HepG2 (cell line): Measurements from ENCODE around the gene ZMYND10. TPM values are rescaled to one million over a fixed set of nuclear protein-coding genes. Genes with fewer than 3 reads are reported as not detected.

Experiments
- ATAC-seq: fragments of 200-7000 bp; cut with Tn5 transposase; 3 replicates; pipeline ENCODE4 v1.9.1; 2020; ENCODE audit warnings: mild to moderate bottlenecking, moderate library complexity
- BruUV-seq: library from RNA; stranded (reverse); fragments of 400-500 nt; replicated peaks from 2 replicates; lab custom pipeline; 2021; lab: Mats Ljungman, UMichigan
- CTCF ChIA-PET: fragments of 300-600 bp; formaldehyde crosslinking; extraction: SDS; loops from one replicate; lab custom pipeline; 2021; ENCODE audit warnings: low total read pairs, inconsistent platforms, low intra/inter-chr PET ratio; lab: Yijun Ruan, JAX
- POLR2A ChIA-PET: fragments of 350-600 bp; sonication (Branson Sonifier 250); formaldehyde crosslinking; loops from one replicate; lab custom pipeline; 2020; ENCODE audit warnings: antibody characterized with exemption, inconsistent platforms; lab: Yijun Ruan, JAX
- DNase-seq: peaks from one replicate; pipeline ENCODE4 v3.0.0-alpha.2; 2015; ENCODE audit warnings: low spot score
- FAIRE-seq: peaks from 3 replicates; lab custom pipeline; 2011; peaks lifted over from hg19 to GRCh38; lab: Jason Lieb, UNC
- H2AFZ ChIP-seq: one replicate; pipeline ENCODE4 v1.6.1; 2011; ENCODE audit warnings: low read length, inconsistent platforms
- H3K27ac ChIP-seq: fragments of 300-600 bp; 3 replicates; pipeline ENCODE4 v1.8.0; 2011; ENCODE audit warnings: mixed run types, mild to moderate bottlenecking, mixed read lengths, low read length, inconsistent platforms; ENCODE audit not compliant: insufficient read depth; ENCODE audit errors: extremely low read length
- H3K27me3 ChIP-seq, 2 experiments: fragments of 200-600 bp in 1 of 2; 2 replicates in 1 of 2; 3 replicates in 1 of 2; pipeline versions ENCODE4 v1.6.0 to v1.8.0; 2011; ENCODE audit warnings: low read length in 2 of 2, mild to moderate bottlenecking in 2 of 2, moderate library complexity in 2 of 2, inconsistent platforms in 1 of 2; ENCODE audit not compliant: insufficient read depth in 2 of 2, control insufficient read depth in 1 of 2
- H3K36me3 ChIP-seq, 2 experiments: fragments of 200-600 bp in 1 of 2; replicated peaks in 1 of 2; 2 replicates in 1 of 2; 3 replicates in 1 of 2; pipeline versions ENCODE4 v1.5.1 to v1.8.0; 2011; ENCODE audit warnings: low read length in 2 of 2, inconsistent platforms in 1 of 2; ENCODE audit not compliant: insufficient read depth in 2 of 2, control insufficient read depth in 1 of 2
- H3K4me1 ChIP-seq: 2 replicates; pipeline ENCODE4 v1.5.1; 2012; ENCODE audit warnings: low read length, inconsistent platforms; ENCODE audit not compliant: insufficient read depth
- H3K4me2 ChIP-seq: 2 replicates; pipeline ENCODE4 v1.6.0; 2011; ENCODE audit warnings: low read depth, low read length, inconsistent platforms
- H3K4me3 ChIP-seq, 3 experiments: fragments of 200-600 bp in 1 of 3; sonication (generic), shearing (Covaris generic) in 1 of 3; replicated peaks in 1 of 3; 2 replicates each; pipeline ENCODE4 v1.5.1; 2011 to 2016; ENCODE audit warnings: low read length in 3 of 3, inconsistent platforms in 2 of 3, low read depth in 2 of 3, mild to moderate bottlenecking in 2 of 3, control low read depth in 1 of 3, mixed read lengths in 1 of 3; ENCODE audit not compliant: insufficient read depth in 1 of 3
- H3K79me2 ChIP-seq: one replicate; pipeline ENCODE4 v1.6.1; 2011; ENCODE audit warnings: low read length, inconsistent platforms; ENCODE audit not compliant: insufficient read depth
- H3K9ac ChIP-seq: 2 replicates; pipeline ENCODE4 v1.6.0; 2011; ENCODE audit warnings: mild to moderate bottlenecking, low read depth, low read length, inconsistent platforms; ENCODE audit not compliant: insufficient read depth
- H3K9me3 ChIP-seq: 2 replicates; pipeline ENCODE4 v1.5.1; 2012; ENCODE audit warnings: mild to moderate bottlenecking, low read length
- H4K20me1 ChIP-seq: 2 replicates; pipeline ENCODE4 v1.6.0; 2011; ENCODE audit warnings: inconsistent platforms, mild to moderate bottlenecking, low read length, moderate library complexity; ENCODE audit not compliant: insufficient read depth
- CTCF ChIP-seq: sonication (generic); formaldehyde crosslinking; IDR thresholded peaks from 2 replicates; pipeline ENCODE4 v1.5.0; 2020; ENCODE audit warnings: mild to moderate bottlenecking, missing genetic modification reagents, moderate library complexity
- DRAP1 ChIP-seq: IDR thresholded peaks from 2 replicates; pipeline ENCODE4 v1.6.1; 2016; ENCODE audit warnings: missing genetic modification reagents, missing compliant biosample characterization
- GMEB1 ChIP-seq: sonication (generic); formaldehyde crosslinking; IDR thresholded peaks from 2 replicates; pipeline ENCODE4 v1.5.1; 2020; ENCODE audit warnings: missing genetic modification reagents, mild to moderate bottlenecking, borderline replicate concordance
- IRF2 ChIP-seq: IDR thresholded peaks from 2 replicates; pipeline ENCODE4 v1.6.1; 2018; ENCODE audit warnings: missing genetic modification reagents, missing compliant biosample characterization
- MXD1 ChIP-seq: sonication (generic); formaldehyde crosslinking; IDR thresholded peaks from 2 replicates; pipeline ENCODE4 v1.4.0; 2020; ENCODE audit warnings: mild to moderate bottlenecking, missing genetic modification reagents
- NFIC ChIP-seq: IDR thresholded peaks from 2 replicates; pipeline ENCODE4 v1.6.1; 2012; ENCODE audit warnings: mild to moderate bottlenecking, low read length, inconsistent platforms
- NR2F2 ChIP-seq: IDR thresholded peaks from 2 replicates; pipeline ENCODE4 v1.6.1; 2012; ENCODE audit warnings: low read depth, inconsistent platforms, borderline replicate concordance
- SMC3 ChIP-seq: IDR thresholded peaks from 2 replicates; pipeline ENCODE4 v1.6.1; 2011; ENCODE audit warnings: low read length, improper control_type of control experiment
- TARDBP ChIP-seq: sonication (generic); formaldehyde crosslinking; IDR thresholded peaks from 2 replicates; pipeline ENCODE4 v1.8.0; 2022; ENCODE audit warnings: mild to moderate bottlenecking, missing genetic modification reagents
- UBTF ChIP-seq: sonication (generic); formaldehyde crosslinking; IDR thresholded peaks from 2 replicates; pipeline ENCODE4 v1.4.0; 2020; ENCODE audit warnings: mild to moderate bottlenecking, missing genetic modification reagents
- ZGPAT ChIP-seq: IDR thresholded peaks from 2 replicates; pipeline ENCODE4 v1.6.1; 2016; ENCODE audit warnings: mild to moderate bottlenecking
- ZNF441 ChIP-seq: sonication (generic); formaldehyde crosslinking; IDR thresholded peaks from 2 replicates; pipeline ENCODE4 v1.7.0; 2021; ENCODE audit warnings: missing genetic modification reagents, borderline replicate concordance
- ZNF572 ChIP-seq: sonication (generic); formaldehyde crosslinking; IDR thresholded peaks from 2 replicates; pipeline ENCODE4 v1.5.1; 2020; ENCODE audit warnings: mild to moderate bottlenecking, missing genetic modification reagents
- ZNF878 ChIP-seq: sonication (generic); formaldehyde crosslinking; IDR thresholded peaks from 2 replicates; pipeline ENCODE4 v1.8.1; 2023; ENCODE audit warnings: mild to moderate bottlenecking, missing genetic modification reagents, moderate library complexity
- WGBS: methylation state at CpG from one replicate; pipeline ENCODE4 v1.1.6; 2017; ENCODE audit warnings: low lambda C conversion rate; 5-methylcytosine and 5-hydroxymethylcytosine counted together
- in situ Hi-C: cut with HindIII; loops from 2 replicates; pipeline ENCODE4 v1.10.0; 2017; ENCODE audit warnings: low pct_unique_long_range_greater_than_20kb; ENCODE audit not compliant: extremely low pct_ligation_motif_present
- intact Hi-C: fragments of 100-400 bp; cut with micrococcal nuclease; formaldehyde crosslinking; loops from one replicate; pipeline ENCODE4 v1.10.0; 2022; ENCODE audit not compliant: unreplicated experiment
- polyA plus RNA-seq, 8 experiments: library from polyadenylated mRNA; depleted of rRNA in 3 of 8; stranded (reverse) in 7 of 8; unstranded in 1 of 8; fragments of >200 nt; fragmentation: Illumina TruSeq in 4 of 8; extraction: Trizol in 4 of 8; gene quantifications; 2 replicates each; pipeline versions ENCODE4 v1.2.1 to v1.2.3, GENCODE V29; 2011 to 2016; ENCODE audit warnings: low read depth in 4 of 8, missing spikeins in 1 of 8, mixed read lengths in 1 of 8; ENCODE audit not compliant: insufficient read depth in 1 of 8
- total RNA-seq, 5 experiments: library from RNA; depleted of rRNA; stranded (reverse); fragments of >200 nt; fragmentation: Illumina TruSeq; extraction: Trizol; gene quantifications; 2 replicates each; pipeline ENCODE4 v1.2.3, GENCODE V29; 2016; ENCODE audit warnings: low read depth in 1 of 5

The ZMYND10 gene
- total and polyA plus RNA-seq, 2 of the 13 experiments (the other 11 are each of a cell fraction or from before 2014, with no cell fraction given) = 0.60 to 0.74 TPM

- H3K4me3 ChIP-seq = peak within 1 kb of the TSS; percentile 67 to 91 (median 71)
- peaks cover 36% of the 10 kb centered on the region for H3K79me2 ChIP-seq
- FAIRE-seq (peak; percentile 91), DNase-seq (peak; percentile 91), ATAC-seq (peak; percentile 71)
- H3K36me3 ChIP-seq = peaks cover 1 to 3% of the 10 kb centered on the region in 2 experiments; a peak in 2 of 5 replicates
- ChIA-PET CTCF (interaction anchor here (1.9 to 2.5 kb wide), 2 partner anchors 19 to 21 kb away, joined by 14 to 15 read pairs; partner anchors contain the start of gene HYAL2), POLR2A (interaction anchor here (0.9 to 7.9 kb wide), 16 partner anchors 11 to 288 kb away, joined by 3 to 222 read pairs (median 9); partner anchors contain the start of genes CYB561D2, GNAI2, HYAL2 and IFRD2)
- peaks cover 11% of the 10 kb centered on the region for H4K20me1 ChIP-seq
- H3K27me3 ChIP-seq = no peaks in the 10 kb centered on the region; a peak in 1 of 5 replicates
- WGBS = 0% methylated on average over 4 of the region's 14 CpGs
- peak within 1 kb of the TSS; percentile 96 for H3K27ac ChIP-seq
- H3K9me3 ChIP-seq = peaks cover 6% of the 10 kb centered on the region
- BruUV-seq = TSS peak; percentile 84
- peak within 1 kb of the TSS; percentile 86 for H3K4me2 ChIP-seq
- no peak within 1 kb of the TSS for H2AFZ ChIP-seq
- intact Hi-C loops (loop anchor here (1.0 to 5.0 kb wide), 2 partner anchors 21 to 41 kb away; no protein-coding TSS in a partner anchor), in situ Hi-C loops (no loop called here)
- H3K4me1 ChIP-seq = peaks cover 48% of the 10 kb centered on the region
- H3K9ac ChIP-seq = peak within 1 kb of the TSS; percentile 93
- 0 out of 2 replicates have a peak, but pooled peaks have one; percentile 46 for TF ChIP-seq ZNF572 (CRISPR knock-in tag)
- no peak for TF ChIP-seq NFIC
- TF ChIP-seq ZNF878 (CRISPR knock-in tag) = 0 out of 2 replicates have a peak, but pooled peaks have one; percentile 8
- peak; percentile 99 for TF ChIP-seq DRAP1
- TF ChIP-seq IRF2 (CRISPR knock-in tag) = 0 out of 2 replicates have a peak, but pooled peaks have one; percentile 9
- TF ChIP-seq GMEB1 (CRISPR knock-in tag) = peak; percentile 37
- peak; percentile 75 for TF ChIP-seq TARDBP (CRISPR knock-in tag)
- TF ChIP-seq MXD1 (CRISPR knock-in tag) = peak; percentile 48; the same call in 1 of the 2 replicates
- TF ChIP-seq UBTF (CRISPR knock-in tag) = peak; percentile 65
- no peak for TF ChIP-seq ZNF441 (CRISPR knock-in tag)
- TF ChIP-seq ZGPAT (CRISPR knock-in tag) = peak; percentile 84
- TF ChIP-seq SMC3 = peak; percentile 64; the same call in 1 of the 2 replicates
- TF ChIP-seq CTCF = peak; percentile 91
- TF ChIP-seq NR2F2 = peak; percentile 73; the same call in 1 of the 2 replicates
Measured at GRCh38 chr3:50303013-50303815, 42.3 kb downstream of the ZMYND10 start, which contains the start of gene HYAL1. HYAL1 (minus strand) TSS chr3:50303574; CDS start chr3:50302956, 618 bp downstream.
